ES-I3 (cell line): ENCODE results near the gene PREPL.
A peak's percentile ranks its signal among the peaks of the same experiment; 100 is the strongest.

Experiments used
- H3K36me3 ChIP-seq: 2 replicates; pipeline ENCODE4 v1.6.1; 2013; ENCODE audit warnings: mild to moderate bottlenecking, low read length, control low read depth, moderate library complexity; ENCODE audit not compliant: insufficient read depth
- H3K4me1 ChIP-seq: 2 replicates; pipeline ENCODE4 v1.6.1; 2013; ENCODE audit warnings: mild to moderate bottlenecking, control low read depth, low read length; ENCODE audit not compliant: insufficient read depth
- H3K9ac ChIP-seq: 2 replicates; pipeline ENCODE4 v1.6.1; 2013; ENCODE audit warnings: low read depth, mild to moderate bottlenecking, low read length, moderate library complexity
- H3K9me3 ChIP-seq: 2 replicates; pipeline ENCODE4 v1.6.1; 2013; ENCODE audit warnings: mild to moderate bottlenecking, low read length, moderate library complexity; ENCODE audit not compliant: control insufficient read depth, insufficient read depth

The PREPL gene

GRCh38 chr2:44362207-44363015, 1.1 kb upstream of the PREPL start:
- Histone ChIP-seq H3K4me1 (no peaks in the 10 kb centered on the region), H3K36me3 (no peaks in the 10 kb centered on the region), H3K9ac (peak overlapping the region; percentile 59), H3K9me3 (no peaks in the 10 kb centered on the region)

GRCh38 chr2:44360749-44361329, 455 bp downstream of the PREPL start:
- no peaks in the 10 kb centered on the region for H3K9me3 ChIP-seq
- peak overlapping the region; percentile 59 for H3K9ac ChIP-seq
- H3K36me3 ChIP-seq, result no peaks in the 10 kb centered on the region
- H3K4me1 ChIP-seq, result no peaks in the 10 kb centered on the region

- Histone ChIP-seq H3K4me1 (no peaks in the 10 kb centered on the region), H3K9ac (no peak overlapping the region), H3K36me3 (no peaks in the 10 kb centered on the region), H3K9me3 (no peaks in the 10 kb centered on the region)
Measured at GRCh38 chr2:44358503-44358902, 2.8 kb downstream of the PREPL start.

GRCh38 chr2:44354761-44355160, 6.5 kb downstream of the PREPL start:
- H3K36me3 ChIP-seq, result no peaks in the 10 kb centered on the region
- H3K9me3 ChIP-seq, result no peaks in the 10 kb centered on the region
- H3K9ac ChIP-seq, result no peak overlapping the region
- peaks cover 9% of the 10 kb centered on the region; the same call in 1 of the 2 replicates for H3K4me1 ChIP-seq

GRCh38 chr2:44352510-44352909, 8.8 kb downstream of the PREPL start:
- H3K9me3 ChIP-seq, result no peaks in the 10 kb centered on the region
- no peaks in the 10 kb centered on the region for H3K36me3 ChIP-seq
- peaks cover 9% of the 10 kb centered on the region; the same call in 1 of the 2 replicates for H3K4me1 ChIP-seq
- no peak overlapping the region for H3K9ac ChIP-seq

- no peaks in the 10 kb centered on the region for H3K9me3 ChIP-seq
- H3K4me1 ChIP-seq, result peaks cover 9% of the 10 kb centered on the region; the same call in 1 of the 2 replicates
- no peaks in the 10 kb centered on the region for H3K36me3 ChIP-seq
- H3K9ac ChIP-seq, result no peak overlapping the region
Measured at GRCh38 chr2:44351676-44352075, 9.6 kb downstream of the PREPL start.

GRCh38 chr2:44351088-44351487, 10.2 kb downstream of the PREPL start:
- Histone ChIP-seq H3K9ac (no peak overlapping the region), H3K4me1 (peaks cover 9% of the 10 kb centered on the region; the same call in 1 of the 2 replicates), H3K9me3 (no peaks in the 10 kb centered on the region), H3K36me3 (no peaks in the 10 kb centered on the region)

- Histone ChIP-seq H3K36me3 (no peaks in the 10 kb centered on the region), H3K4me1 (peaks cover 9% of the 10 kb centered on the region; the same call in 1 of the 2 replicates), H3K9me3 (no peaks in the 10 kb centered on the region), H3K9ac (no peak overlapping the region)
Measured at GRCh38 chr2:44349506-44349905, 11.8 kb downstream of the PREPL start.

- Histone ChIP-seq H3K9ac (no peak overlapping the region), H3K36me3 (no peaks in the 10 kb centered on the region), H3K4me1 (peaks cover 9% of the 10 kb centered on the region; the same call in 1 of the 2 replicates), H3K9me3 (no peaks in the 10 kb centered on the region)
Measured at GRCh38 chr2:44348400-44348799, 12.9 kb downstream of the PREPL start.

- Histone ChIP-seq H3K9me3 (no peaks in the 10 kb centered on the region), H3K9ac (no peak overlapping the region), H3K36me3 (no peaks in the 10 kb centered on the region)
Measured at GRCh38 chr2:44347526-44347925, 13.8 kb downstream of the PREPL start.

GRCh38 chr2:44342854-44343253, 18.4 kb downstream of the PREPL start:
- Histone ChIP-seq H3K36me3 (no peaks in the 10 kb centered on the region), H3K9ac (no peak overlapping the region), H3K9me3 (no peaks in the 10 kb centered on the region), H3K4me1 (no peaks in the 10 kb centered on the region)

More at GRCh38 chr2:44347526-44347925, 13.8 kb downstream of the PREPL start:
- peaks cover 9% of the 10 kb centered on the region; the same call in 1 of the 2 replicates for H3K4me1 ChIP-seq

GRCh38 chr2:44335806-44336538, 25.3 kb downstream of the PREPL start:
- Histone ChIP-seq H3K4me1 (no peaks in the 10 kb centered on the region), H3K36me3 (no peaks in the 10 kb centered on the region; the same call in none of the 2 replicates), H3K9me3 (no peaks in the 10 kb centered on the region), H3K9ac (no peak overlapping the region)

- H3K36me3 ChIP-seq, result no peaks in the 10 kb centered on the region; the same call in none of the 2 replicates
- no peak overlapping the region for H3K9ac ChIP-seq
- no peaks in the 10 kb centered on the region for H3K4me1 ChIP-seq
- no peaks in the 10 kb centered on the region for H3K9me3 ChIP-seq
Measured at GRCh38 chr2:44333994-44334393, 27.3 kb downstream of the PREPL start.

GRCh38 chr2:44330801-44331200, 30.5 kb downstream of the PREPL start:
- Histone ChIP-seq H3K36me3 (no peaks in the 10 kb centered on the region; the same call in 1 of the 2 replicates), H3K4me1 (no peaks in the 10 kb centered on the region), H3K9me3 (no peaks in the 10 kb centered on the region), H3K9ac (no peak overlapping the region)
